CD4-positive, alpha-beta T cell (primary cell): ENCODE data around the gene PNLDC1. TPM values are rescaled to one million over a fixed set of nuclear protein-coding genes. Genes with fewer than 3 reads are reported as not detected.

Experiments
- ATAC-seq: fragments of 200-7000 bp; cut with Tn5 transposase; one replicate; pipeline ENCODE4 v1.10.0; 2022; ENCODE audit warnings: mild to moderate bottlenecking; ENCODE audit not compliant: poor library complexity
- CTCF ChIA-PET: fragments of 350-600 bp; sonication (Branson Sonifier 250); formaldehyde crosslinking; loops from one replicate; lab custom pipeline; 2021; ENCODE audit warnings: antibody characterized with exemption, inconsistent platforms; lab: Charles Lee
- POLR2A ChIA-PET: fragments of 350-600 bp; sonication (Branson Sonifier 250); formaldehyde crosslinking; loops from one replicate; lab custom pipeline; 2021; ENCODE audit warnings: antibody characterized with exemption, inconsistent platforms; lab: Charles Lee
- DNase-seq, 14 experiments: peaks; one replicate each; pipeline ENCODE4 v3.0.0-alpha.2; 2013 to 2020; ENCODE audit warnings: mixed read lengths in 2 of 14
- H3K27ac ChIP-seq, 2 donors: one replicate each; pipeline versions ENCODE4 v1.5.1 to v1.7.0; 2013; ENCODE audit warnings: low read length in 2 of 2, low read depth in 1 of 2, mild to moderate bottlenecking in 1 of 2
- H3K27me3 ChIP-seq, 2 experiments: 1 replicate in 1 of 2; 2 replicates in 1 of 2; pipeline versions ENCODE4 v1.6.1 to v1.7.0; 2013; ENCODE audit warnings: low read length in 2 of 2, control low read depth in 1 of 2, mild to moderate bottlenecking in 1 of 2, moderate library complexity in 1 of 2; ENCODE audit not compliant: insufficient read depth in 2 of 2, control insufficient read depth in 1 of 2
- H3K36me3 ChIP-seq: one replicate; pipeline ENCODE4 v1.6.1; 2013; ENCODE audit warnings: low read length, control low read depth; ENCODE audit not compliant: insufficient read depth
- H3K4me1 ChIP-seq: one replicate; pipeline ENCODE4 v1.6.1; 2013; ENCODE audit warnings: low read length, control low read depth; ENCODE audit not compliant: insufficient read depth
- H3K4me3 ChIP-seq: one replicate; pipeline ENCODE4 v1.5.1; 2013; ENCODE audit warnings: mild to moderate bottlenecking, low read length, moderate library complexity
- H3K9me3 ChIP-seq, 2 experiments: 1 replicate in 1 of 2; 2 replicates in 1 of 2; pipeline versions ENCODE4 v1.6.1 to v1.7.0; 2013; ENCODE audit warnings: low read length in 2 of 2, mild to moderate bottlenecking in 2 of 2, control low read depth in 1 of 2, moderate library complexity in 1 of 2; ENCODE audit not compliant: control insufficient read depth in 1 of 2, insufficient read depth in 1 of 2
- H3K27ac Mint-ChIP-seq: one replicate; pipeline ENCODE4 v1.8.0; 2020; ENCODE audit warnings: mixed read lengths
- H3K27me3 Mint-ChIP-seq: one replicate; pipeline ENCODE4 v1.8.0; 2021; ENCODE audit warnings: mixed read lengths
- H3K36me3 Mint-ChIP-seq: one replicate; pipeline ENCODE4 v1.8.0; 2021; ENCODE audit warnings: low read depth, mixed read lengths
- H3K4me1 Mint-ChIP-seq: one replicate; pipeline ENCODE4 v1.8.0; 2021; ENCODE audit warnings: low read depth, mixed read lengths
- H3K4me3 Mint-ChIP-seq: one replicate; pipeline ENCODE4 v1.8.0; 2020; ENCODE audit warnings: mild to moderate bottlenecking, mixed read lengths
- H3K9me3 Mint-ChIP-seq: one replicate; pipeline ENCODE4 v1.8.0; 2020; ENCODE audit warnings: mixed read lengths
- intact Hi-C, 2 experiments: fragments of 100-400 bp; cut with DNase I in 1 of 2; cut with micrococcal nuclease in 1 of 2; formaldehyde crosslinking; loops; one replicate each; pipeline versions ENCODE4 v1.15.1 to v1.9.0; 2023 to 2025; cut with DNase I, micrococcal nuclease
- total RNA-seq, 174 experiments: library from RNA in 2 of 174; stranded (reverse) in 2 of 174; gene quantifications; one replicate each; pipeline ENCODE4 v1.2.3 and lab custom pipeline; 2021 to 2026
- TF ChIP-seq, protein P1 (sequence below): fragments of 200-600 bp; IDR thresholded peaks from one replicate; pipeline ENCODE4 v1.8.0; 2022; ENCODE audit warnings: antibody characterized with exemption, mild to moderate bottlenecking

Gene PNLDC1
- total RNA-seq, 2 experiments from 2014 or later: 0.14 TPM; not detected in 1

DNA sequence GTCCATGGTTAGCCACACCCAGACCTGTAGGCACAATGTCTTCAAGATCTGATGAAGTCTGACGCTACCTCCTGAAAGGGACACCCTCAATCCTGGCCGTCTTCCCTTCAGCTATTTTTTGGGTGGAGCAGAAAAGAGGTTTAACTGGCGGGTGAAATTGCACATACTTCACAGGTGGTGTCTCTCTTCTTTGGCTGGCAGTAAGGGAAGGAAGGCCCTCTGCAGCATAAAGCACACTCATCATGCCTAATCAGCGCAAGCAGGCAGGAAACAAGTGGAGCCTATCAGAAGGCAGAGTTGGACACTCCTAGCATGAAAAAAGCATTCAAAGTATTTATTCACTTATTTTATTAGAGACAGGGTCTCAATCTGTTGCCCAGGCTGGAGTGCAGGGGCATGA is 32.9 kb downstream of the PNLDC1 start:
- CTCF ChIA-PET: no interaction called here
- H3K27me3 ChIP-seq: no peaks in the 10 kb centered on the region
- no peaks in the 10 kb centered on the region for H3K9me3 Mint-ChIP-seq
- no peak overlapping the region for H3K4me3 ChIP-seq
- H3K27ac ChIP-seq: no peak overlapping the region
- no peak overlapping the region for H3K27ac Mint-ChIP-seq
- no peak overlapping the region for H3K4me3 Mint-ChIP-seq
- no peaks in the 10 kb centered on the region for H3K9me3 ChIP-seq
- TF ChIP-seq, protein P1, sequence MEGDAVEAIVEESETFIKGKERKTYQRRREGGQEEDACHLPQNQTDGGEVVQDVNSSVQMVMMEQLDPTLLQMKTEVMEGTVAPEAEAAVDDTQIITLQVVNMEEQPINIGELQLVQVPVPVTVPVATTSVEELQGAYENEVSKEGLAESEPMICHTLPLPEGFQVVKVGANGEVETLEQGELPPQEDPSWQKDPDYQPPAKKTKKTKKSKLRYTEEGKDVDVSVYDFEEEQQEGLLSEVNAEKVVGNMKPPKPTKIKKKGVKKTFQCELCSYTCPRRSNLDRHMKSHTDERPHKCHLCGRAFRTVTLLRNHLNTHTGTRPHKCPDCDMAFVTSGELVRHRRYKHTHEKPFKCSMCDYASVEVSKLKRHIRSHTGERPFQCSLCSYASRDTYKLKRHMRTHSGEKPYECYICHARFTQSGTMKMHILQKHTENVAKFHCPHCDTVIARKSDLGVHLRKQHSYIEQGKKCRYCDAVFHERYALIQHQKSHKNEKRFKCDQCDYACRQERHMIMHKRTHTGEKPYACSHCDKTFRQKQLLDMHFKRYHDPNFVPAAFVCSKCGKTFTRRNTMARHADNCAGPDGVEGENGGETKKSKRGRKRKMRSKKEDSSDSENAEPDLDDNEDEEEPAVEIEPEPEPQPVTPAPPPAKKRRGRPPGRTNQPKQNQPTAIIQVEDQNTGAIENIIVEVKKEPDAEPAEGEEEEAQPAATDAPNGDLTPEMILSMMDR: no peak
- no peaks in the 10 kb centered on the region for H3K36me3 ChIP-seq
- intact Hi-C loops: no loop called here
- DNase-seq (peak in 2 of 14 experiments; percentile 17 to 21), ATAC-seq (no peak)
- H3K36me3 Mint-ChIP-seq: no peaks in the 10 kb centered on the region
- H3K27me3 Mint-ChIP-seq: no peaks in the 10 kb centered on the region
- H3K4me1 Mint-ChIP-seq: peaks cover 47% of the 10 kb centered on the region
- POLR2A ChIA-PET: interaction anchor here (1.0 to 2.6 kb wide), 5 partner anchors 11 to 43 kb away, joined by 3 to 11 read pairs (median 5); partner anchors contain the start of genes MRPL18 and TCP1
- H3K4me1 ChIP-seq: peaks cover 23% of the 10 kb centered on the region

DNA sequence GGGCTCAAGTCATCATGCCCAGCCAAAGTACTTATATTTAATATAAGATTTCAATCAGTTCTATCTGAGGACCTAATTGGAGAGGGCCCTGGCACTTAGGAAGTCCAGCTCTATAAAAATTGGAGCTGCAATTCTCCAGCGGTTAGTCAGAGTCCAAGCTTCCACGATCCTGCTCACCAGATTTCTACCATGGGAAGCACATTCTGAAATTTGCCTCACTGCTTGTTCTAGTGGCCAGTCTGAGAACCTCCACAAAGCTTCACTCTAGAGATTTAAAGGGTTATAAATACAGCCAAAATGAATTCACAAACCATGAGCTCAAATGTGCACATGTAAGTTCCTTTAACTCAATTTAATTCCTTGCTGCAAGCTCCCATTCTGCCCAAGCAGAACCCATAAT is 33.5 kb downstream of the PNLDC1 start:
- H3K36me3 ChIP-seq: no peaks in the 10 kb centered on the region
- H3K36me3 Mint-ChIP-seq: no peaks in the 10 kb centered on the region
- peaks cover 23% of the 10 kb centered on the region for H3K4me1 ChIP-seq
- H3K27ac Mint-ChIP-seq: peak overlapping the region; percentile 58
- H3K27me3 Mint-ChIP-seq: no peaks in the 10 kb centered on the region
- intact Hi-C loops: no loop called here
- ATAC-seq (no peak), DNase-seq (no peak)
- ChIA-PET POLR2A (interaction anchor here (0.7 to 2.6 kb wide), 6 partner anchors 11 to 107 kb away, joined by 3 to 11 read pairs (median 4); partner anchors contain the start of genes MRPL18 and TCP1), CTCF (no interaction called here)
- H3K9me3 Mint-ChIP-seq: no peaks in the 10 kb centered on the region
- no peak overlapping the region for H3K4me3 ChIP-seq
- no peak overlapping the region for H3K4me3 Mint-ChIP-seq
- TF ChIP-seq, protein P1: no peak
- H3K27ac ChIP-seq: no peak overlapping the region
- H3K4me1 Mint-ChIP-seq: peaks cover 47% of the 10 kb centered on the region
- H3K27me3 ChIP-seq: no peaks in the 10 kb centered on the region
- no peaks in the 10 kb centered on the region for H3K9me3 ChIP-seq

DNA sequence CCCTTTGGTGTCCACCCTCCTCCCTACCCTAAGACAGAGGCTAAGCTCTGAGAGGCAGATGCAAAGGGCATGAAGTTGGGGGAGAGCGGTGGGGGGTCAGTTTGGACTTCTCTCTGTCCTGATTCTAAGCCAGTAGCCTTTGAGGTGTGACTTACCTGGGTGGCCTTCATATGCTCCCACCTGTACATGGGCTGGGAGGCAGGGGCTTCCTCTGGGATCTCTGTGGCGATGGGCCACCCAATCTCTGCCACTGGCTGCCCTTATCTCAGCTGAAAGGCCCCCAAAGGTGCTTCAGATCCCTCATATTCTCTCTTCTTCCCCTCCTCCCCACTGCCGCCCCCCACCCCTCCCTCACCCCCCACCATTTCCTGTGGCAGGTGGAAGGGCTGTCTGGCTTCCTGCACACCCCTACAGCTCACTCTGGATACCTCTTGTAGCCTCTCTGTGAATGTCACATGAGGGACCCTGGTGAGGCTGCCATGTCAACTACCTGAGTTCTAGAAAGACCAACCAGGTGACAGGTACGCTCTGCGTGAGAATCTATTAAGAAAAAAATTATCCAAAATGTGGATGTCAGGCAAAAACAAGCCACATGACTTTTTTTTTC is 34.0 kb downstream of the PNLDC1 start:
- intact Hi-C loops: no loop called here
- ATAC-seq (peak; percentile 82), DNase-seq (peak in 1 of 14 experiments; percentile 38)
- CTCF ChIA-PET: no interaction called here
- Histone ChIP-seq H3K27ac (no peak overlapping the region), H3K4me1 (peaks cover 23% of the 10 kb centered on the region), H3K27me3 (no peaks in the 10 kb centered on the region), H3K36me3 (no peaks in the 10 kb centered on the region), H3K9me3 (no peaks in the 10 kb centered on the region), H3K4me3 (no peak overlapping the region)
- POLR2A ChIA-PET: interaction anchor here (0.7 to 2.6 kb wide), 5 partner anchors 10 to 108 kb away, joined by 3 to 11 read pairs (median 5); partner anchors contain the start of genes MRPL18 and TCP1
- no peaks in the 10 kb centered on the region for H3K9me3 Mint-ChIP-seq
- no peaks in the 10 kb centered on the region for H3K27me3 Mint-ChIP-seq
- TF ChIP-seq, protein P1: no peak
- peaks cover 47% of the 10 kb centered on the region for H3K4me1 Mint-ChIP-seq
- no peak overlapping the region for H3K4me3 Mint-ChIP-seq
- peak overlapping the region; percentile 58 for H3K27ac Mint-ChIP-seq
- H3K36me3 Mint-ChIP-seq: no peaks in the 10 kb centered on the region
